Measurements from ENCODE around the gene ALPK3. TPM values are rescaled to one million over a fixed set of nuclear protein-coding genes. Genes with fewer than 3 reads are reported as not detected.

Gene ALPK3
- total RNA-seq, 1 experiment from 2014 or later = 16.5 TPM

GRCh38 chr15:84858231-84858630, 41.1 kb downstream of the ALPK3 start (continued):
- TF ChIP-seq, protein P1, sequence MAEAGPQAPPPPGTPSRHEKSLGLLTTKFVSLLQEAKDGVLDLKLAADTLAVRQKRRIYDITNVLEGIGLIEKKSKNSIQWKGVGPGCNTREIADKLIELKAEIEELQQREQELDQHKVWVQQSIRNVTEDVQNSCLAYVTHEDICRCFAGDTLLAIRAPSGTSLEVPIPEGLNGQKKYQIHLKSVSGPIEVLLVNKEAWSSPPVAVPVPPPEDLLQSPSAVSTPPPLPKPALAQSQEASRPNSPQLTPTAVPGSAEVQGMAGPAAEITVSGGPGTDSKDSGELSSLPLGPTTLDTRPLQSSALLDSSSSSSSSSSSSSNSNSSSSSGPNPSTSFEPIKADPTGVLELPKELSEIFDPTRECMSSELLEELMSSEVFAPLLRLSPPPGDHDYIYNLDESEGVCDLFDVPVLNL (CRISPR knock-in tag; IDR thresholded peaks at IDR 0.05; ENCODE audit: borderline replicate concordance, low read depth) = no peak
- no peak for TF ChIP-seq GRHL2 (CRISPR knock-in tag; IDR thresholded peaks at IDR 0.05; ENCODE audit: insufficient replicate concordance, severe bottlenecking)

GRCh38 chr15:84859144-84859543, 42.0 kb downstream of the ALPK3 start:
- H3K9me3 Mint-ChIP-seq = no peaks in the 10 kb centered on the region
- ChIA-PET POLR2A (no interaction called here), CTCF (interaction anchor here (0.8 kb wide), 1 partner anchor 30 kb away, joined by 6 read pairs; no protein-coding TSS in a partner anchor)
- H3K36me3 Mint-ChIP-seq = peaks cover 4% of the 10 kb centered on the region
- DNase-seq (ENCODE audit: low spot score) (no peak), ATAC-seq (no peak)
- no peak overlapping the region for H3K4me3 Mint-ChIP-seq
- no peak overlapping the region for H3K27ac Mint-ChIP-seq
- TF ChIP-seq, protein P2, sequence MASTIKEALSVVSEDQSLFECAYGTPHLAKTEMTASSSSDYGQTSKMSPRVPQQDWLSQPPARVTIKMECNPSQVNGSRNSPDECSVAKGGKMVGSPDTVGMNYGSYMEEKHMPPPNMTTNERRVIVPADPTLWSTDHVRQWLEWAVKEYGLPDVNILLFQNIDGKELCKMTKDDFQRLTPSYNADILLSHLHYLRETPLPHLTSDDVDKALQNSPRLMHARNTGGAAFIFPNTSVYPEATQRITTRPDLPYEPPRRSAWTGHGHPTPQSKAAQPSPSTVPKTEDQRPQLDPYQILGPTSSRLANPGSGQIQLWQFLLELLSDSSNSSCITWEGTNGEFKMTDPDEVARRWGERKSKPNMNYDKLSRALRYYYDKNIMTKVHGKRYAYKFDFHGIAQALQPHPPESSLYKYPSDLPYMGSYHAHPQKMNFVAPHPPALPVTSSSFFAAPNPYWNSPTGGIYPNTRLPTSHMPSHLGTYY (CRISPR knock-in tag; IDR thresholded peaks at IDR 0.05) = no peak
- TF ChIP-seq, protein P3, sequence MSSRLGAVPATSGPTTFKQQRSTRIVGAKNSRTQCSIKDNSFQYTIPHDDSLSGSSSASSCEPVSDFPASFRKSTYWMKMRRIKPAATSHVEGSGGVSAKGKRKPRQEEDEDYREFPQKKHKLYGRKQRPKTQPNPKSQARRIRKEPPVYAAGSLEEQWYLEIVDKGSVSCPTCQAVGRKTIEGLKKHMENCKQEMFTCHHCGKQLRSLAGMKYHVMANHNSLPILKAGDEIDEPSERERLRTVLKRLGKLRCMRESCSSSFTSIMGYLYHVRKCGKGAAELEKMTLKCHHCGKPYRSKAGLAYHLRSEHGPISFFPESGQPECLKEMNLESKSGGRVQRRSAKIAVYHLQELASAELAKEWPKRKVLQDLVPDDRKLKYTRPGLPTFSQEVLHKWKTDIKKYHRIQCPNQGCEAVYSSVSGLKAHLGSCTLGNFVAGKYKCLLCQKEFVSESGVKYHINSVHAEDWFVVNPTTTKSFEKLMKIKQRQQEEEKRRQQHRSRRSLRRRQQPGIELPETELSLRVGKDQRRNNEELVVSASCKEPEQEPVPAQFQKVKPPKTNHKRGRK (CRISPR knock-in tag; IDR thresholded peaks at IDR 0.05; ENCODE audit: borderline replicate concordance) = no peak
- TF ChIP-seq, protein P4, sequence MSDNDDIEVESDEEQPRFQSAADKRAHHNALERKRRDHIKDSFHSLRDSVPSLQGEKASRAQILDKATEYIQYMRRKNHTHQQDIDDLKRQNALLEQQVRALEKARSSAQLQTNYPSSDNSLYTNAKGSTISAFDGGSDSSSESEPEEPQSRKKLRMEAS (CRISPR knock-in tag; IDR thresholded peaks at IDR 0.05) = no peak
- TF ChIP-seq ZNF317 (CRISPR knock-in tag; IDR thresholded peaks at IDR 0.05; ENCODE audit: borderline replicate concordance, low read depth) (no peak), CREM (CRISPR knock-in tag; IDR thresholded peaks at IDR 0.05) (no peak), FOXP4 (CRISPR knock-in tag; IDR thresholded peaks at IDR 0.05) (no peak), SMAD4 (CRISPR knock-in tag; IDR thresholded peaks at IDR 0.05) (no peak), ZNF219 (CRISPR knock-in tag; IDR thresholded peaks at IDR 0.05; ENCODE audit: borderline replicate concordance) (no peak), FOXK1 (CRISPR knock-in tag; IDR thresholded peaks at IDR 0.05) (no peak), NFE2L1 (CRISPR knock-in tag; IDR thresholded peaks at IDR 0.05) (no peak), FOXJ3 (CRISPR knock-in tag; IDR thresholded peaks at IDR 0.05; ENCODE audit: borderline replicate concordance) (no peak), ZNF671 (CRISPR knock-in tag; IDR thresholded peaks at IDR 0.05) (no peak)
- TF ChIP-seq, protein P5, sequence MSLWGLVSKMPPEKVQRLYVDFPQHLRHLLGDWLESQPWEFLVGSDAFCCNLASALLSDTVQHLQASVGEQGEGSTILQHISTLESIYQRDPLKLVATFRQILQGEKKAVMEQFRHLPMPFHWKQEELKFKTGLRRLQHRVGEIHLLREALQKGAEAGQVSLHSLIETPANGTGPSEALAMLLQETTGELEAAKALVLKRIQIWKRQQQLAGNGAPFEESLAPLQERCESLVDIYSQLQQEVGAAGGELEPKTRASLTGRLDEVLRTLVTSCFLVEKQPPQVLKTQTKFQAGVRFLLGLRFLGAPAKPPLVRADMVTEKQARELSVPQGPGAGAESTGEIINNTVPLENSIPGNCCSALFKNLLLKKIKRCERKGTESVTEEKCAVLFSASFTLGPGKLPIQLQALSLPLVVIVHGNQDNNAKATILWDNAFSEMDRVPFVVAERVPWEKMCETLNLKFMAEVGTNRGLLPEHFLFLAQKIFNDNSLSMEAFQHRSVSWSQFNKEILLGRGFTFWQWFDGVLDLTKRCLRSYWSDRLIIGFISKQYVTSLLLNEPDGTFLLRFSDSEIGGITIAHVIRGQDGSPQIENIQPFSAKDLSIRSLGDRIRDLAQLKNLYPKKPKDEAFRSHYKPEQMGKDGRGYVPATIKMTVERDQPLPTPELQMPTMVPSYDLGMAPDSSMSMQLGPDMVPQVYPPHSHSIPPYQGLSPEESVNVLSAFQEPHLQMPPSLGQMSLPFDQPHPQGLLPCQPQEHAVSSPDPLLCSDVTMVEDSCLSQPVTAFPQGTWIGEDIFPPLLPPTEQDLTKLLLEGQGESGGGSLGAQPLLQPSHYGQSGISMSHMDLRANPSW (CRISPR knock-in tag; conservative IDR thresholded peaks at IDR 0.05; ENCODE audit: low read depth) = no peak
- TF ChIP-seq, protein P6, sequence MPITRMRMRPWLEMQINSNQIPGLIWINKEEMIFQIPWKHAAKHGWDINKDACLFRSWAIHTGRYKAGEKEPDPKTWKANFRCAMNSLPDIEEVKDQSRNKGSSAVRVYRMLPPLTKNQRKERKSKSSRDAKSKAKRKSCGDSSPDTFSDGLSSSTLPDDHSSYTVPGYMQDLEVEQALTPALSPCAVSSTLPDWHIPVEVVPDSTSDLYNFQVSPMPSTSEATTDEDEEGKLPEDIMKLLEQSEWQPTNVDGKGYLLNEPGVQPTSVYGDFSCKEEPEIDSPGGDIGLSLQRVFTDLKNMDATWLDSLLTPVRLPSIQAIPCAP (CRISPR knock-in tag; IDR thresholded peaks at IDR 0.05) = no peak
- H3K4me1 Mint-ChIP-seq = no peaks in the 10 kb centered on the region
- no peaks in the 10 kb centered on the region for H3K27me3 Mint-ChIP-seq (ENCODE audit: low read depth)
